MM.1S (cell line): ENCODE data around the gene INSRR.

ENCODE experiments used
- DNase-seq: peaks from one replicate; pipeline ENCODE4 v3.0.0-alpha.2; 2015
- H2AFZ ChIP-seq: fragments of 300-600 bp; sonication (generic); 2 replicates; pipeline ENCODE4 v1.6.0; 2016; ENCODE audit warnings: antibody characterized with exemption, low read length
- H3F3A ChIP-seq: fragments of 300-600 bp; sonication (generic); 2 replicates; pipeline ENCODE4 v1.6.1; 2016; ENCODE audit warnings: mild to moderate bottlenecking, antibody characterized with exemption, low read length, moderate library complexity, mixed read lengths; ENCODE audit not compliant: insufficient read depth
- H3K27ac ChIP-seq: fragments of 300-600 bp; sonication (generic); 2 replicates; pipeline ENCODE4 v1.5.1; 2016; ENCODE audit warnings: mild to moderate bottlenecking, low read length
- H3K27me3 ChIP-seq: fragments of 300-600 bp; sonication (generic); replicated peaks from 2 replicates; pipeline ENCODE4 v1.6.0; 2016; ENCODE audit warnings: low read length; ENCODE audit not compliant: insufficient read depth
- H3K36me3 ChIP-seq: fragments of 300-600 bp; sonication (generic); replicated peaks from 2 replicates; pipeline ENCODE4 v1.6.1; 2016; ENCODE audit warnings: mild to moderate bottlenecking, low read length, mixed read lengths; ENCODE audit not compliant: insufficient read depth
- H3K4me1 ChIP-seq: fragments of 300-600 bp; sonication (generic); 2 replicates; pipeline ENCODE4 v1.6.1; 2016; ENCODE audit warnings: low read length, mixed read lengths
- H3K4me2 ChIP-seq: fragments of 300-600 bp; sonication (generic); 2 replicates; pipeline ENCODE4 v1.6.0; 2016; ENCODE audit warnings: low read depth, low read length
- H3K4me3 ChIP-seq: fragments of 300-600 bp; sonication (generic); 2 replicates; pipeline ENCODE4 v1.5.1; 2016; ENCODE audit warnings: low read length, mixed read lengths
- H3K79me2 ChIP-seq: fragments of 300-600 bp; sonication (generic); 2 replicates; pipeline ENCODE4 v1.6.1; 2016; ENCODE audit warnings: mixed run types, low read length, mixed read lengths
- H3K9ac ChIP-seq: fragments of 300-600 bp; sonication (generic); 2 replicates; pipeline ENCODE4 v1.6.1; 2016; ENCODE audit warnings: low read length, mixed read lengths
- H3K9me2 ChIP-seq: fragments of 300-600 bp; sonication (generic); replicated peaks from 2 replicates; pipeline ENCODE4 v1.6.1; 2016; ENCODE audit warnings: mild to moderate bottlenecking, low read length, mixed read lengths; ENCODE audit not compliant: insufficient read depth
- H3K9me3 ChIP-seq: fragments of 300-600 bp; sonication (generic); replicated peaks from 2 replicates; pipeline ENCODE4 v1.6.1; 2016; ENCODE audit warnings: mild to moderate bottlenecking, low read length, mixed read lengths; ENCODE audit not compliant: insufficient read depth
- H4K20me1 ChIP-seq: fragments of 300-600 bp; sonication (generic); 2 replicates; pipeline ENCODE4 v1.6.1; 2016; ENCODE audit warnings: mild to moderate bottlenecking, low read length, moderate library complexity, mixed read lengths; ENCODE audit not compliant: insufficient read depth
- EZH2 ChIP-seq: fragments of 300-600 bp; sonication (generic); optimal IDR thresholded peaks from 2 replicates; pipeline ENCODE3; 2017; ENCODE audit warnings: low read depth, mild to moderate bottlenecking, antibody characterized with exemption, low read length, mixed read lengths
- EZH2phosphoT487 ChIP-seq: fragments of 300-600 bp; sonication (generic); IDR thresholded peaks from 2 replicates; pipeline ENCODE4 v1.6.1; 2018; ENCODE audit warnings: antibody characterized with exemption, low read length
- TF ChIP-seq, protein P1 (sequence below): fragments of 300-600 bp; sonication (generic); IDR thresholded peaks from 2 replicates; pipeline ENCODE4 v1.5.1; 2016; ENCODE audit warnings: antibody characterized with exemption, low read length, mixed read lengths

The INSRR gene

GRCh38 chr1:156863631-156864030 is 4.7 kb upstream of the INSRR start:
- TF ChIP-seq EZH2: no peak
- TF ChIP-seq, protein P1, sequence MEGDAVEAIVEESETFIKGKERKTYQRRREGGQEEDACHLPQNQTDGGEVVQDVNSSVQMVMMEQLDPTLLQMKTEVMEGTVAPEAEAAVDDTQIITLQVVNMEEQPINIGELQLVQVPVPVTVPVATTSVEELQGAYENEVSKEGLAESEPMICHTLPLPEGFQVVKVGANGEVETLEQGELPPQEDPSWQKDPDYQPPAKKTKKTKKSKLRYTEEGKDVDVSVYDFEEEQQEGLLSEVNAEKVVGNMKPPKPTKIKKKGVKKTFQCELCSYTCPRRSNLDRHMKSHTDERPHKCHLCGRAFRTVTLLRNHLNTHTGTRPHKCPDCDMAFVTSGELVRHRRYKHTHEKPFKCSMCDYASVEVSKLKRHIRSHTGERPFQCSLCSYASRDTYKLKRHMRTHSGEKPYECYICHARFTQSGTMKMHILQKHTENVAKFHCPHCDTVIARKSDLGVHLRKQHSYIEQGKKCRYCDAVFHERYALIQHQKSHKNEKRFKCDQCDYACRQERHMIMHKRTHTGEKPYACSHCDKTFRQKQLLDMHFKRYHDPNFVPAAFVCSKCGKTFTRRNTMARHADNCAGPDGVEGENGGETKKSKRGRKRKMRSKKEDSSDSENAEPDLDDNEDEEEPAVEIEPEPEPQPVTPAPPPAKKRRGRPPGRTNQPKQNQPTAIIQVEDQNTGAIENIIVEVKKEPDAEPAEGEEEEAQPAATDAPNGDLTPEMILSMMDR: no peak
- no peak for TF ChIP-seq EZH2phosphoT487
- H4K20me1 ChIP-seq: no peaks in the 10 kb centered on the region
- H3K36me3 ChIP-seq: no peaks in the 10 kb centered on the region
- no peaks in the 10 kb centered on the region for H3K79me2 ChIP-seq
- no peaks in the 10 kb centered on the region for H3F3A ChIP-seq
- H3K4me3 ChIP-seq: no peak overlapping the region
- peaks cover 48% of the 10 kb centered on the region for H3K27me3 ChIP-seq
- H3K4me1 ChIP-seq: peaks cover 24% of the 10 kb centered on the region
- H2AFZ ChIP-seq: no peak overlapping the region
- H3K9me2 ChIP-seq: no peaks in the 10 kb centered on the region
- no peaks in the 10 kb centered on the region for H3K9me3 ChIP-seq
- H3K4me2 ChIP-seq: peak overlapping the region; percentile 21; the same call in 1 of the 2 replicates
- no peak overlapping the region for H3K9ac ChIP-seq
- H3K27ac ChIP-seq: no peak overlapping the region
- DNase-seq: no peak

DNA sequence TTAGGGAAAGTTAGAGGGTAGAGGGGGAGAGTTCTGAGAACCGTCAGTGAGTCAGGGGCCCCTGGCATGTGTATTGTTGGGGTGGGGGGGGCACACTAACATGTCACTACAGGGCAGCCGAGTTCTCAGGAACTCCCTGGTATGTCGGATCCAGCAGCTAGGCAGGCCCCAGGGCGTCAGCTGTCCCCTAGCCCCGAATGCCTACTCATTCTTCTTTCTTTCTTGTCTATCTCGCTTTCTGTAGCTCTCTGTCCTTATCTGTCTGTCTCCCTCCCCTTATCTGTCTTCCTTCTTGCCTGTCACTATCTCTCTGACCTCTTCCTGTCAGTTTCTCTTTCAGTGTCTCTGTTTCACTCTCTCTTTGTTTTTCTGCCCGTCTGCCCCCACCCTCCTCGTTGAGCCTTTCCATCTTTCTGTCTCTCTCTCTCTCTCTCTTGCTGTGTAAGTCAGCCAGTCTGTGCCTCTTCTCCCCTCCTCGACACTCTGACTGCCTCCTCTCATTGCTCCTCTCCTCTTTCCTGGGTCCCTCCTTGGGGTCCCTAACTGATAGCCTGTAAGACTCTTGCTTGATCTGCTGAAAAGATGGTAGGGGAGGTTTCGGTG is 4.2 kb upstream of the INSRR start:
- no peak overlapping the region for H3K27ac ChIP-seq
- H3K4me1 ChIP-seq: peaks cover 24% of the 10 kb centered on the region
- no peaks in the 10 kb centered on the region for H4K20me1 ChIP-seq
- no peak overlapping the region for H2AFZ ChIP-seq
- no peaks in the 10 kb centered on the region for H3K36me3 ChIP-seq
- peaks cover 54% of the 10 kb centered on the region for H3K27me3 ChIP-seq
- peak overlapping the region; percentile 21; the same call in 1 of the 2 replicates for H3K4me2 ChIP-seq
- no peak overlapping the region for H3K4me3 ChIP-seq
- no peak for DNase-seq
- H3K9me3 ChIP-seq: no peaks in the 10 kb centered on the region
- no peaks in the 10 kb centered on the region for H3K9me2 ChIP-seq
- H3K9ac ChIP-seq: no peak overlapping the region
- H3F3A ChIP-seq: no peaks in the 10 kb centered on the region
- TF ChIP-seq EZH2 (no peak), EZH2phosphoT487 (no peak)
- TF ChIP-seq, protein P1: no peak
- no peaks in the 10 kb centered on the region for H3K79me2 ChIP-seq

DNA sequence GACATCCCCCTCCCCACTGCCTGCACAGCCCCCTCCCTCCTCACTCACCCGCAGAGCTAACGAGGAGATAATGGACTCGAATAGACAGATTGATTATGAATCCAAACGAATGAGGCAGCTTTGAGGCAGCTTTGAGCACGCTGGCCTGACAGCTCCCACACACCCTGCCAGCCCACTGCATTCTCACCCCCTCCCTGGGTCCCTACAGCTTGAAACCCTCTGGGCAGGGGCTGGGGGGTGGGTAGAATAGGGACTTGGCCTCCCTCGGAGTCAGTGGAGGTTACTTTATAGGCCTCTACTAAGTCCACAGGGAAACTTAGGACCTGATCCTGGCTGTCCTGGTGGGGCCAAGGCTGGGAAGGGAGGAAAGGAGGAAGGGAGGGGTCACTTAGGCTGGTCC is 3.7 kb upstream of the INSRR start:
- no peaks in the 10 kb centered on the region for H3F3A ChIP-seq
- H3K27ac ChIP-seq: no peak overlapping the region
- no peaks in the 10 kb centered on the region for H3K36me3 ChIP-seq
- TF ChIP-seq, protein P1: no peak
- TF ChIP-seq EZH2 (no peak), EZH2phosphoT487 (no peak)
- no peak overlapping the region for H3K4me2 ChIP-seq
- no peak for DNase-seq
- no peak overlapping the region for H3K9ac ChIP-seq
- H3K4me3 ChIP-seq: no peak overlapping the region
- no peaks in the 10 kb centered on the region for H3K9me3 ChIP-seq
- H3K79me2 ChIP-seq: no peaks in the 10 kb centered on the region
- H2AFZ ChIP-seq: no peak overlapping the region
- peaks cover 59% of the 10 kb centered on the region for H3K27me3 ChIP-seq
- H3K9me2 ChIP-seq: no peaks in the 10 kb centered on the region
- peaks cover 24% of the 10 kb centered on the region for H3K4me1 ChIP-seq
- H4K20me1 ChIP-seq: no peaks in the 10 kb centered on the region
